VCaP (cell line): ENCODE data around the gene CCL1.

Source experiments
- H3K27ac ChIP-seq: fragments of 450-650 bp; 2 replicates; pipeline ENCODE4 v1.5.1; 2017
- CTCF ChIP-seq: fragments of 450-650 bp; conservative IDR thresholded peaks from 2 replicates; pipeline ENCODE4 v1.5.1; 2017; ENCODE audit warnings: mild to moderate bottlenecking, moderate library complexity

Gene CCL1

GRCh38 chr17:34383216-34383615 lies 20.2 kb upstream of the CCL1 start:
- H3K27ac ChIP-seq, result no peak overlapping the region
- no peak for TF ChIP-seq CTCF

GRCh38 chr17:34382621-34383124 lies 19.6 kb upstream of the CCL1 start:
- H3K27ac ChIP-seq, result no peak overlapping the region
- TF ChIP-seq CTCF, result no peak

GRCh38 chr17:34379868-34380267 lies 16.8 kb upstream of the CCL1 start:
- no peak overlapping the region for H3K27ac ChIP-seq
- TF ChIP-seq CTCF, result no peak

- no peak for TF ChIP-seq CTCF
- H3K27ac ChIP-seq, result no peak overlapping the region
These were observed 15.7 kb upstream of the CCL1 start for GRCh38 chr17:34378664-34379101.

- no peak overlapping the region for H3K27ac ChIP-seq
- no peak for TF ChIP-seq CTCF
These were observed 14.2 kb upstream of the CCL1 start for GRCh38 chr17:34377078-34377823.

- no peak overlapping the region for H3K27ac ChIP-seq
- TF ChIP-seq CTCF, result no peak
These were observed 12.5 kb upstream of the CCL1 start for GRCh38 chr17:34375426-34375997.

- no peak for TF ChIP-seq CTCF
- H3K27ac ChIP-seq, result no peak overlapping the region
These were observed 11.4 kb upstream of the CCL1 start for GRCh38 chr17:34374457-34374856.
